ENCODE data around the gene AGTR1.

DNA sequence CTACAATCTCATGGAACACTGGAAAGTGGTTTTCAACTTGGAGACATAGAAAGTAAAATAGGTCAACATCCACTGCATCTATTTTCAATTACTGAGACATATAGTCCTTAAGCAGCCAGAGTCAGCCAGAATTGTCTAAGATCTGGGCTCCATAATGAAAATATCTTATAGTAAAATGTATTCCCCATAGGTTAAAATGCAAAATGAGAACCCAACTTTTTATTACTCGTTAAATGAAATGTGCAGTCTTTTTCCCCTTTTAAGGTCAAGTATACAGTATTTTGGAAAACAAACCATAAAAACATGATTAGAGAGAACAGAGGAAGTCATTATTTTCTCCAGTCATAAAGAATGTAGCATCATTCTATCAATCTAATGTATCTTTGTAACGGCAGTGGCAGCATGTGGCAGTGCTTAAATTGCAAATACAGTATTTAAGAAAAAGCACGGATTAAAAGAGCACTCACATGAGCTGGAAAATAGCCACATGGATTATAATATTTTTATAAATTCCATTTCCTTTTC, 65.5 kb downstream of the AGTR1 start:
- TF ChIP-seq, protein P1, sequence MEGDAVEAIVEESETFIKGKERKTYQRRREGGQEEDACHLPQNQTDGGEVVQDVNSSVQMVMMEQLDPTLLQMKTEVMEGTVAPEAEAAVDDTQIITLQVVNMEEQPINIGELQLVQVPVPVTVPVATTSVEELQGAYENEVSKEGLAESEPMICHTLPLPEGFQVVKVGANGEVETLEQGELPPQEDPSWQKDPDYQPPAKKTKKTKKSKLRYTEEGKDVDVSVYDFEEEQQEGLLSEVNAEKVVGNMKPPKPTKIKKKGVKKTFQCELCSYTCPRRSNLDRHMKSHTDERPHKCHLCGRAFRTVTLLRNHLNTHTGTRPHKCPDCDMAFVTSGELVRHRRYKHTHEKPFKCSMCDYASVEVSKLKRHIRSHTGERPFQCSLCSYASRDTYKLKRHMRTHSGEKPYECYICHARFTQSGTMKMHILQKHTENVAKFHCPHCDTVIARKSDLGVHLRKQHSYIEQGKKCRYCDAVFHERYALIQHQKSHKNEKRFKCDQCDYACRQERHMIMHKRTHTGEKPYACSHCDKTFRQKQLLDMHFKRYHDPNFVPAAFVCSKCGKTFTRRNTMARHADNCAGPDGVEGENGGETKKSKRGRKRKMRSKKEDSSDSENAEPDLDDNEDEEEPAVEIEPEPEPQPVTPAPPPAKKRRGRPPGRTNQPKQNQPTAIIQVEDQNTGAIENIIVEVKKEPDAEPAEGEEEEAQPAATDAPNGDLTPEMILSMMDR (IDR thresholded peaks at IDR 0.05) = no peak
- no peak for TF ChIP-seq POLR2A (IDR thresholded peaks at IDR 0.05)
